Measurements from ENCODE around the gene RPLP2. TPM values are rescaled to one million over a fixed set of nuclear protein-coding genes. Genes with fewer than 3 reads are reported as not detected.

Gene RPLP2
- total RNA-seq, 1 experiment from 2014 or later = 2,582 TPM

- Mint-ChIP-seq H3K9me3 (no peaks in the 10 kb centered on the region), H3K36me3 (no peaks in the 10 kb centered on the region), H3K4me1 (peaks cover 19% of the 10 kb centered on the region), H3K27me3 (ENCODE audit: low read depth) (no peaks in the 10 kb centered on the region), H3K27ac (no peak overlapping the region), H3K4me3 (peak overlapping the region; percentile 63)
- ATAC-seq = peak; percentile 47
- peak; percentile 89 for DNase-seq (ENCODE audit: low spot score)
- POLR2A ChIA-PET = no interaction called here
- TF ChIP-seq E2F5 (CRISPR knock-in tag; IDR thresholded peaks at IDR 0.05) (peak; percentile 34; the same call in 1 of the 2 replicates), ARID4B (CRISPR knock-in tag; IDR thresholded peaks at IDR 0.05; ENCODE audit: borderline replicate concordance) (no peak), USF2 (CRISPR knock-in tag; IDR thresholded peaks at IDR 0.05) (peak; percentile 8; the same call in 1 of the 2 replicates), NR1H2 (CRISPR knock-in tag; IDR thresholded peaks at IDR 0.05) (no peak), ZNF671 (CRISPR knock-in tag; IDR thresholded peaks at IDR 0.05) (no peak), MAX (CRISPR knock-in tag; IDR thresholded peaks at IDR 0.05) (no peak), ZNF423 (CRISPR knock-in tag; IDR thresholded peaks at IDR 0.05) (peak; percentile 58), ZNF281 (CRISPR knock-in tag; IDR thresholded peaks at IDR 0.05) (peak; percentile 41; the same call in 1 of the 2 replicates), AFF4 (CRISPR knock-in tag; IDR thresholded peaks at IDR 0.05; ENCODE audit: borderline replicate concordance) (no peak), USF1 (CRISPR knock-in tag; IDR thresholded peaks at IDR 0.05) (no peak), MYBL2 (CRISPR knock-in tag; IDR thresholded peaks at IDR 0.05) (peak; percentile 16; the same call in 1 of the 2 replicates), ZNF512 (CRISPR knock-in tag; IDR thresholded peaks at IDR 0.05; ENCODE audit: borderline replicate concordance) (no peak)
- CTCF ChIA-PET = interaction anchor here (0.6 to 2.8 kb wide), 18 partner anchors 8 to 202 kb away, joined by 3 to 24 read pairs (median 5); partner anchors contain the start of genes CEND1, CHID1 and CRACR2B
Observed at GRCh38 chr11:849104-849824, 39.5 kb downstream of the RPLP2 start.
